WTC11 (cell line): ENCODE data around the gene TTLL9.

ENCODE experiments used
- SP1 ChIP-seq: sonication (generic); formaldehyde crosslinking; conservative IDR thresholded peaks from 2 replicates; pipeline ENCODE4 v1.8.1; 2022; ENCODE audit warnings: missing genetic modification reagents
- TF ChIP-seq, protein P1 (sequence below): fragments of 200-600 bp; IDR thresholded peaks from 2 replicates; pipeline ENCODE4 v1.8.0; 2022; ENCODE audit warnings: antibody characterized with exemption

DNA sequence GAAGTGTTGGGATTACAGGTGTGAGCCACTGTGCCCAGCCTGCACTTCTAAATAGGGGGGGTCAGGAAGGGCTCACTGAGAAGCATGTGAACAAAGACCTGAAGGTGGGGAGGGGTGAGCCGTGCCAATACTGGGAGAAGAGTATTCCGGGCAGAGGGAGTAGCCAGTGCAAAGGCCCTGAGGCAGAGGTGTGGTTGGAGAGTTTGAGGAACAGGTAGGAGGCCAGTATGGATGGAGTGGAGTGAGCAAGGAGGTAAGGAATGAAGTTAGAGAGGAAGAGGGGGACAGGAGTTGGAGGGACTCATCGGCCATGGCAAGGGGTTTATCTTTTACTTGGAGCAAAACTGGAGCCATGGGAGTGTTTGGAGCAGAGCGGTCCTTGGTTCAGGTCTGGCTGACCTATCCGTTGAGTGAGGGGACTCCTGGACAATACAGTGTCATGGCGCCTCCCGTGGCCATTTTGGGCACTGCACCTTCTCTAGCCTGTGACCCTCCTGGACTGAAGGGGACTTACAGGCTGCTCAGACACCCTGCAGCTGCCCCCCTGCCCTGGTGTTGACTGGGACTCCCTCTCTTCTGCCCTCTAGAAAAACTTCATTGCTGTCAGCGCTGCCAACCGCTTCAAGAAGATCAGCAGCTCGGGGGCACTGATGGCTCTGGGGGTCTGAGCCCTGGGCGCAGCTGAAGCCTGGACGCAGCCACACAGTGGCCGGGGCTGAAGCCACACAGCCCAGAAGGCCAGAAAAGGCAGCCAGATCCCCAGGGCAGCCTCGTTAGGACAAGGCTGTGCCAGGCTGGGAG, 37.1 kb upstream of the TTLL9 start:
- TF ChIP-seq, protein P1, sequence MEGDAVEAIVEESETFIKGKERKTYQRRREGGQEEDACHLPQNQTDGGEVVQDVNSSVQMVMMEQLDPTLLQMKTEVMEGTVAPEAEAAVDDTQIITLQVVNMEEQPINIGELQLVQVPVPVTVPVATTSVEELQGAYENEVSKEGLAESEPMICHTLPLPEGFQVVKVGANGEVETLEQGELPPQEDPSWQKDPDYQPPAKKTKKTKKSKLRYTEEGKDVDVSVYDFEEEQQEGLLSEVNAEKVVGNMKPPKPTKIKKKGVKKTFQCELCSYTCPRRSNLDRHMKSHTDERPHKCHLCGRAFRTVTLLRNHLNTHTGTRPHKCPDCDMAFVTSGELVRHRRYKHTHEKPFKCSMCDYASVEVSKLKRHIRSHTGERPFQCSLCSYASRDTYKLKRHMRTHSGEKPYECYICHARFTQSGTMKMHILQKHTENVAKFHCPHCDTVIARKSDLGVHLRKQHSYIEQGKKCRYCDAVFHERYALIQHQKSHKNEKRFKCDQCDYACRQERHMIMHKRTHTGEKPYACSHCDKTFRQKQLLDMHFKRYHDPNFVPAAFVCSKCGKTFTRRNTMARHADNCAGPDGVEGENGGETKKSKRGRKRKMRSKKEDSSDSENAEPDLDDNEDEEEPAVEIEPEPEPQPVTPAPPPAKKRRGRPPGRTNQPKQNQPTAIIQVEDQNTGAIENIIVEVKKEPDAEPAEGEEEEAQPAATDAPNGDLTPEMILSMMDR = peak; percentile 98
- TF ChIP-seq SP1 (CRISPR knock-in tag) = no peak
